Naive thymus-derived CD4-positive, alpha-beta T cell (primary cell): ENCODE measurements around the gene ATP5IF1. TPM values are rescaled to one million over a fixed set of nuclear protein-coding genes. Genes with fewer than 3 reads are reported as not detected.

Experiments
- ATAC-seq: fragments of 150-1000 bp; cut with Tn5 transposase; 2 replicates; pipeline ENCODE4 v1.10.0; 2021; ENCODE audit warnings: mild to moderate bottlenecking, moderate library complexity
- CTCF ChIA-PET: fragments of 350-600 bp; sonication (Branson Sonifier 250); formaldehyde crosslinking; loops from one replicate; lab custom pipeline; 2021; ENCODE audit warnings: antibody characterized with exemption; lab: Charles Lee
- POLR2A ChIA-PET: fragments of 350-600 bp; sonication (Branson Sonifier 250); formaldehyde crosslinking; loops from one replicate; lab custom pipeline; 2021; ENCODE audit warnings: antibody characterized with exemption, inconsistent platforms; lab: Charles Lee
- DNase-seq, 9 donors: peaks; one replicate each; pipeline versions ENCODE4 v3.0.0 to v3.0.0-alpha.2; 2020 to 2022; ENCODE audit warnings: mixed read lengths in 1 of 9
- H3K27ac ChIP-seq: one replicate; pipeline ENCODE4 v1.7.0; 2013; ENCODE audit warnings: mild to moderate bottlenecking, low read depth, low read length, moderate library complexity
- H3K27me3 ChIP-seq, 2 donors: one replicate each; pipeline ENCODE4 v1.7.0; 2013; ENCODE audit warnings: low read length in 2 of 2, mild to moderate bottlenecking in 2 of 2, moderate library complexity in 2 of 2; ENCODE audit not compliant: control insufficient read depth in 2 of 2, insufficient read depth in 2 of 2
- H3K36me3 ChIP-seq, 3 experiments: 1 replicate in 2 of 3; 2 replicates in 1 of 3; pipeline ENCODE4 v1.7.0; 2013; ENCODE audit warnings: low read length in 3 of 3, mild to moderate bottlenecking in 3 of 3, moderate library complexity in 1 of 3; ENCODE audit not compliant: insufficient read depth in 3 of 3, control insufficient read depth in 2 of 3
- H3K4me1 ChIP-seq, 2 donors: one replicate each; pipeline ENCODE4 v1.7.0; 2013; ENCODE audit warnings: low read length in 2 of 2, mild to moderate bottlenecking in 2 of 2, moderate library complexity in 1 of 2; ENCODE audit not compliant: control insufficient read depth in 2 of 2, insufficient read depth in 2 of 2
- H3K4me3 ChIP-seq: 2 replicates; pipeline ENCODE4 v1.7.0; 2013; ENCODE audit warnings: mild to moderate bottlenecking, low read length
- H3K9me3 ChIP-seq, 3 experiments: 1 replicate in 2 of 3; 2 replicates in 1 of 3; pipeline ENCODE4 v1.7.0; 2013; ENCODE audit warnings: low read length in 3 of 3; ENCODE audit not compliant: control insufficient read depth in 2 of 3
- H3K27ac Mint-ChIP-seq, 9 donors: one replicate each; pipeline ENCODE4 v1.8.0; 2020 to 2022; ENCODE audit warnings: mixed read lengths in 9 of 9, mild to moderate bottlenecking in 8 of 9, moderate library complexity in 5 of 9, inconsistent platforms in 2 of 9
- H3K27me3 Mint-ChIP-seq, 5 donors: one replicate each; pipeline ENCODE4 v1.8.0; 2021 to 2022; ENCODE audit warnings: mixed read lengths in 5 of 5, mild to moderate bottlenecking in 1 of 5
- H3K36me3 Mint-ChIP-seq, 5 donors: one replicate each; pipeline ENCODE4 v1.8.0; 2020 to 2022; ENCODE audit warnings: mixed read lengths in 5 of 5, mild to moderate bottlenecking in 3 of 5, inconsistent platforms in 1 of 5
- H3K4me1 Mint-ChIP-seq, 7 donors: one replicate each; pipeline ENCODE4 v1.8.0; 2020 to 2022; ENCODE audit warnings: mixed read lengths in 7 of 7, mild to moderate bottlenecking in 3 of 7, inconsistent platforms in 1 of 7
- H3K4me3 Mint-ChIP-seq, 10 donors: one replicate each; pipeline ENCODE4 v1.8.0; 2020 to 2022; ENCODE audit warnings: mild to moderate bottlenecking in 10 of 10, mixed read lengths in 10 of 10, moderate library complexity in 6 of 10, inconsistent platforms in 2 of 10
- H3K9me3 Mint-ChIP-seq, 11 donors: one replicate each; pipeline ENCODE4 v1.8.0; 2020 to 2022; ENCODE audit warnings: mixed read lengths in 11 of 11, mild to moderate bottlenecking in 4 of 11, inconsistent platforms in 1 of 11, moderate library complexity in 1 of 11
- intact Hi-C, 2 donors: fragments of 100-400 bp; cut with micrococcal nuclease; formaldehyde crosslinking; loops; one replicate each; pipeline ENCODE4 v1.15.1; 2023
- polyA plus RNA-seq, 2 donors: library from polyadenylated mRNA; unstranded; fragments of 300-500 nt; fragmentation: Illumina TruSeq; gene quantifications; one replicate each; pipeline ENCODE4 v1.2.3, GENCODE V29; 2021
- total RNA-seq, 6 experiments: library from RNA in 5 of 6; stranded (reverse) in 5 of 6; gene quantifications; 1 replicate in 5 of 6; 2 replicates in 1 of 6; pipeline ENCODE4 v1.2.3 and lab custom pipeline; 2021 to 2026

Gene ATP5IF1
- total and polyA plus RNA-seq, 7 experiments from 2014 or later: 68.2 to 640 (median 148) TPM

- Histone ChIP-seq H3K36me3 (peaks cover 0 to 6% (median 0%) of the 10 kb centered on the region in 3 experiments), H3K9me3 (no peaks in the 10 kb centered on the region), H3K4me3 (peak overlapping the region; percentile 37), H3K4me1 (peaks cover 38 to 47% of the 10 kb centered on the region in 2 donors), H3K27me3 (no peaks in the 10 kb centered on the region), H3K27ac (no peak overlapping the region)
- ChIA-PET CTCF (interaction anchor here (0.6 to 2.3 kb wide), 3 partner anchors 10 to 251 kb away, joined by 3 to 22 read pairs (median 13); no protein-coding TSS in a partner anchor), POLR2A (interaction anchor here (0.6 to 3.6 kb wide), 10 partner anchors 10 to 385 kb away, joined by 3 to 36 read pairs (median 6); partner anchors contain the start of genes ATP5IF1, DNAJC8, MED18 and TAF12)
- Mint-ChIP-seq H3K27ac (peak overlapping the region; percentile 58 to 96 (median 74)), H3K27me3 (peaks cover 0 to 2% (median 0%) of the 10 kb centered on the region in 5 donors), H3K4me1 (peaks cover 32 to 54% (median 49%) of the 10 kb centered on the region in 7 donors), H3K9me3 (peaks cover 0 to 1% (median 0%) of the 10 kb centered on the region in 11 donors), H3K4me3 (peak overlapping the region; percentile 65 to 90 (median 79)), H3K36me3 (peaks cover 0 to 3% (median 0%) of the 10 kb centered on the region in 5 donors)
- intact Hi-C loops: loop anchor here (1.0 to 2.0 kb wide), 8 partner anchors 10 to 478 kb away; partner anchors contain the start of genes PHACTR4 (in 2 of the 2), ATP5IF1 (in 1 of the 2), TRNAU1AP (in 1 of the 2) and YTHDF2 (in 1 of the 2)
- DNase-seq (no peak), ATAC-seq (no peak)
Observed at GRCh38 chr1:28258628-28259251, 22.8 kb downstream of the ATP5IF1 start.

- peaks cover 0 to 6% (median 0%) of the 10 kb centered on the region in 3 experiments for H3K36me3 ChIP-seq
- peaks cover 0 to 1% (median 0%) of the 10 kb centered on the region in 11 donors for H3K9me3 Mint-ChIP-seq
- peak within 1 kb of the TSS; percentile 95 for H3K4me3 ChIP-seq
- ChIA-PET POLR2A (interaction anchor here (1.0 to 2.9 kb wide), 9 partner anchors 9 to 247 kb away, joined by 3 to 43 read pairs (median 7); partner anchors contain the start of genes ATP5IF1, DNAJC8, MED18 and RCC1), CTCF (interaction anchor here (0.9 to 2.3 kb wide), 2 partner anchors 11 to 13 kb away, joined by 4 to 13 read pairs; no protein-coding TSS in a partner anchor)
- DNase-seq (peak; percentile 97 to 99 (median 99)), ATAC-seq (peak; percentile 98)
- H3K4me1 Mint-ChIP-seq: peaks cover 32 to 54% (median 49%) of the 10 kb centered on the region in 7 donors
- H3K4me1 ChIP-seq: peaks cover 38 to 47% of the 10 kb centered on the region in 2 donors
- peaks cover 0 to 2% (median 0%) of the 10 kb centered on the region in 5 donors for H3K27me3 Mint-ChIP-seq
- intact Hi-C loops: loop anchor here (1.0 to 2.0 kb wide), 8 partner anchors 11 to 477 kb away; partner anchors contain the start of genes PHACTR4 (in 2 of the 2), ATP5IF1 (in 1 of the 2), TRNAU1AP (in 1 of the 2) and YTHDF2 (in 1 of the 2)
- peak within 1 kb of the TSS; percentile 77 for H3K27ac ChIP-seq
- H3K27ac Mint-ChIP-seq: peak within 1 kb of the TSS; percentile 58 to 96 (median 74)
- H3K9me3 ChIP-seq: no peaks in the 10 kb centered on the region
- no peaks in the 10 kb centered on the region for H3K27me3 ChIP-seq
- H3K36me3 Mint-ChIP-seq: peaks cover 0 to 3% (median 0%) of the 10 kb centered on the region in 5 donors
- peak within 1 kb of the TSS; percentile 65 to 90 (median 82) for H3K4me3 Mint-ChIP-seq
Observed at GRCh38 chr1:28259252-28259933, 23.5 kb downstream of the ATP5IF1 start, which contains the start of gene SESN2. Gene SESN2 (plus strand): TSS chr1:28259518. CDS start chr1:28259848, 330 bp downstream.

GRCh38 chr1:28259934-28260802, 24.2 kb downstream of the ATP5IF1 start:
- peaks cover 38 to 47% of the 10 kb centered on the region in 2 donors for H3K4me1 ChIP-seq

GRCh38 chr1:28260803-28261174, 24.9 kb downstream of the ATP5IF1 start:
- no peak overlapping the region for H3K27ac ChIP-seq
- Mint-ChIP-seq H3K9me3 (peaks cover 0 to 1% (median 0%) of the 10 kb centered on the region in 11 donors), H3K4me1 (peaks cover 32 to 46% (median 42%) of the 10 kb centered on the region in 7 donors), H3K27ac (peak overlapping the region in 6 of 9 donors; percentile 30 to 54 (median 42)), H3K27me3 (no peaks in the 10 kb centered on the region), H3K4me3 (peak overlapping the region; percentile 60 to 90 (median 80)), H3K36me3 (peaks cover 0 to 3% (median 0%) of the 10 kb centered on the region in 5 donors)
- intact Hi-C loops: no loop called here
- H3K36me3 ChIP-seq: peaks cover 0 to 6% (median 0%) of the 10 kb centered on the region in 3 experiments
- POLR2A ChIA-PET: interaction anchor here (1.1 to 2.9 kb wide), 7 partner anchors 10 to 319 kb away, joined by 3 to 43 read pairs (median 3); partner anchors contain the start of gene EYA3
- no peaks in the 10 kb centered on the region for H3K9me3 ChIP-seq
- no peaks in the 10 kb centered on the region for H3K27me3 ChIP-seq
- peaks cover 33 to 43% of the 10 kb centered on the region in 2 donors for H3K4me1 ChIP-seq
- H3K4me3 ChIP-seq: peak overlapping the region; percentile 95
- no peak for ATAC-seq
- no peak for DNase-seq
- CTCF ChIA-PET: interaction anchor here (2.3 kb wide), 1 partner anchor 12 kb away, joined by 13 read pairs; no protein-coding TSS in a partner anchor

More at GRCh38 chr1:28259934-28260802, 24.2 kb downstream of the ATP5IF1 start:
- intact Hi-C loops: loop anchor here (1.0 to 2.0 kb wide), 8 partner anchors 12 to 476 kb away; partner anchors contain the start of genes PHACTR4 (in 2 of the 2), ATP5IF1 (in 1 of the 2), TRNAU1AP (in 1 of the 2) and YTHDF2 (in 1 of the 2)
- POLR2A ChIA-PET: interaction anchor here (1.0 to 2.9 kb wide), 9 partner anchors 12 to 320 kb away, joined by 3 to 43 read pairs (median 6); partner anchors contain the start of genes ATP5IF1, MED18 and RCC1
- H3K9me3 ChIP-seq: no peaks in the 10 kb centered on the region
- peaks cover 0 to 6% (median 0%) of the 10 kb centered on the region in 3 experiments for H3K36me3 ChIP-seq
- CTCF ChIA-PET: interaction anchor here (0.9 to 2.3 kb wide), 2 partner anchors 12 to 14 kb away, joined by 4 to 13 read pairs; no protein-coding TSS in a partner anchor
- peak overlapping the region; percentile 65 to 90 (median 82) for H3K4me3 Mint-ChIP-seq
- H3K27ac ChIP-seq: peak overlapping the region; percentile 77
- peak overlapping the region; percentile 95 for H3K4me3 ChIP-seq
- ATAC-seq (no peak), DNase-seq (peak in 3 of 9 donors; percentile 18 to 57 (median 22))
- peaks cover 0 to 1% (median 0%) of the 10 kb centered on the region in 11 donors for H3K9me3 Mint-ChIP-seq
- peaks cover 32 to 52% (median 48%) of the 10 kb centered on the region in 7 donors for H3K4me1 Mint-ChIP-seq
- peaks cover 0 to 1% (median 0%) of the 10 kb centered on the region in 5 donors for H3K27me3 Mint-ChIP-seq
- H3K27me3 ChIP-seq: no peaks in the 10 kb centered on the region
- peaks cover 0 to 3% (median 0%) of the 10 kb centered on the region in 5 donors for H3K36me3 Mint-ChIP-seq
- peak overlapping the region in 5 of 9 donors; percentile 30 to 96 (median 46) for H3K27ac Mint-ChIP-seq

DNA sequence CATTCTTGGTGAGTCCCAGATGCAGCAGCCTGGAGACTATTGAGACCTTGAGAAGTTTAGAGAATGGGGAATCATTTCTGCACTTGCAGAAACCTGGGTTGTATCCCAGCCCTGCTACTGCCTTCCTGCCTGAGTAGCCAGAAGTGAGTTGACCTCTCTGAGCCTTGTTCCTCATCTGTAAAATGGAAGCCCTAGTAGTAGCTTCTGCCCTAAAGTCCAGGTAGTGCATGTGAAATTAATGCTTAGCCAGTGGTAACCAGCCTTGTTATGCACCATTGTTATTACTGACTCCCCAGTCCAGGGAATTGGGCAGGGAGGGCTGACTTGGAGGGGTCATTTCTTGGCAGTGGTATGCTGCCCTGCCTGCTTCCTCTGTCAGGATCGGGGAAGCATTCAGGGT, 29.0 kb downstream of the ATP5IF1 start:
- DNase-seq: no peak
- no peak overlapping the region for H3K4me3 ChIP-seq
- no peaks in the 10 kb centered on the region for H3K27me3 ChIP-seq
- Mint-ChIP-seq H3K9me3 (peaks cover 0 to 1% (median 0%) of the 10 kb centered on the region in 11 donors), H3K27me3 (no peaks in the 10 kb centered on the region), H3K4me3 (no peak overlapping the region), H3K27ac (no peak overlapping the region), H3K4me1 (peaks cover 8 to 29% (median 14%) of the 10 kb centered on the region in 7 donors), H3K36me3 (peaks cover 0 to 5% (median 0%) of the 10 kb centered on the region in 5 donors)
- intact Hi-C loops: no loop called here
- H3K4me1 ChIP-seq: peaks cover 8 to 12% of the 10 kb centered on the region in 2 donors
- ChIA-PET POLR2A (no interaction called here), CTCF (no interaction called here)
- H3K36me3 ChIP-seq: no peaks in the 10 kb centered on the region
- H3K27ac ChIP-seq: no peak overlapping the region
- no peaks in the 10 kb centered on the region for H3K9me3 ChIP-seq
- no peak for ATAC-seq
